HL-60 (cell line): Measurements from ENCODE around the gene RRP15.

Experiments
- DNase-seq, 2 experiments: peaks; one replicate each; pipeline ENCODE4 v3.0.0-alpha.2; 2010 to 2020; ENCODE audit warnings: low read depth in 1 of 2, low spot score in 1 of 2
- H3K27ac ChIP-seq: fragments of 250-450 bp; sonication (Bioruptor Pico); replicated peaks from 2 replicates; pipeline ENCODE4 v1.5.1; 2020; ENCODE audit warnings: mild to moderate bottlenecking, moderate library complexity
- H3K27me3 ChIP-seq: fragments of 250-450 bp; sonication (Bioruptor Pico); 2 replicates; pipeline ENCODE4 v1.5.1; 2021; ENCODE audit warnings: mild to moderate bottlenecking, moderate library complexity; ENCODE audit not compliant: insufficient read depth, poor library complexity, severe bottlenecking
- H3K4me3 ChIP-seq: replicated peaks from 2 replicates; pipeline ENCODE4 v1.5.1; 2011; ENCODE audit warnings: mild to moderate bottlenecking, control low read depth, low read length; ENCODE audit not compliant: insufficient read depth
- CTCF ChIP-seq: IDR thresholded peaks from one replicate; pipeline ENCODE4 v1.5.1; 2011; ENCODE audit warnings: low read length, control low read depth, inconsistent platforms; ENCODE audit not compliant: insufficient read depth
- GABPA ChIP-seq: IDR thresholded peaks from 2 replicates; pipeline ENCODE4 v1.6.1; 2012; ENCODE audit warnings: low read depth
- POLR2AphosphoS5 ChIP-seq: IDR thresholded peaks from 2 replicates; pipeline ENCODE4 v1.6.1; 2012; ENCODE audit warnings: low read depth
- REST ChIP-seq: IDR thresholded peaks from 2 replicates; pipeline ENCODE4 v1.6.1; 2012; ENCODE audit warnings: low read depth; ENCODE audit not compliant: insufficient replicate concordance
- SPI1 ChIP-seq: IDR thresholded peaks from 2 replicates; pipeline ENCODE4 v1.6.1; 2012; ENCODE audit warnings: low read depth, mild to moderate bottlenecking, borderline replicate concordance

Gene RRP15

GRCh38 chr1:218294546-218294945, 9.5 kb downstream of the RRP15 start:
- TF ChIP-seq SPI1 (no peak), POLR2AphosphoS5 (no peak), GABPA (no peak), REST (no peak), CTCF (no peak)
- Histone ChIP-seq H3K27ac (no peak overlapping the region), H3K4me3 (no peak overlapping the region), H3K27me3 (no peaks in the 10 kb centered on the region)
- no peak for DNase-seq

GRCh38 chr1:218296162-218296561, 11.1 kb downstream of the RRP15 start:
- no peak overlapping the region for H3K4me3 ChIP-seq
- DNase-seq = no peak
- H3K27me3 ChIP-seq = no peaks in the 10 kb centered on the region
- TF ChIP-seq GABPA (no peak), CTCF (no peak), POLR2AphosphoS5 (no peak), SPI1 (no peak), REST (no peak)
- H3K27ac ChIP-seq = no peak overlapping the region

GRCh38 chr1:218297461-218297860, 12.4 kb downstream of the RRP15 start:
- no peak overlapping the region for H3K27ac ChIP-seq
- DNase-seq = no peak
- no peak for TF ChIP-seq SPI1
- TF ChIP-seq CTCF = no peak
- TF ChIP-seq GABPA = no peak
- TF ChIP-seq POLR2AphosphoS5 = no peak
- no peaks in the 10 kb centered on the region for H3K27me3 ChIP-seq
- no peak overlapping the region for H3K4me3 ChIP-seq

- Histone ChIP-seq H3K27me3 (no peaks in the 10 kb centered on the region), H3K27ac (no peak overlapping the region), H3K4me3 (no peak overlapping the region)
- TF ChIP-seq CTCF (no peak), GABPA (no peak), SPI1 (no peak), REST (no peak), POLR2AphosphoS5 (no peak)
- DNase-seq = no peak
These were observed 12.8 kb downstream of the RRP15 start for GRCh38 chr1:218297867-218298266.
